ENCODE data around the gene PDXP.

DNA sequence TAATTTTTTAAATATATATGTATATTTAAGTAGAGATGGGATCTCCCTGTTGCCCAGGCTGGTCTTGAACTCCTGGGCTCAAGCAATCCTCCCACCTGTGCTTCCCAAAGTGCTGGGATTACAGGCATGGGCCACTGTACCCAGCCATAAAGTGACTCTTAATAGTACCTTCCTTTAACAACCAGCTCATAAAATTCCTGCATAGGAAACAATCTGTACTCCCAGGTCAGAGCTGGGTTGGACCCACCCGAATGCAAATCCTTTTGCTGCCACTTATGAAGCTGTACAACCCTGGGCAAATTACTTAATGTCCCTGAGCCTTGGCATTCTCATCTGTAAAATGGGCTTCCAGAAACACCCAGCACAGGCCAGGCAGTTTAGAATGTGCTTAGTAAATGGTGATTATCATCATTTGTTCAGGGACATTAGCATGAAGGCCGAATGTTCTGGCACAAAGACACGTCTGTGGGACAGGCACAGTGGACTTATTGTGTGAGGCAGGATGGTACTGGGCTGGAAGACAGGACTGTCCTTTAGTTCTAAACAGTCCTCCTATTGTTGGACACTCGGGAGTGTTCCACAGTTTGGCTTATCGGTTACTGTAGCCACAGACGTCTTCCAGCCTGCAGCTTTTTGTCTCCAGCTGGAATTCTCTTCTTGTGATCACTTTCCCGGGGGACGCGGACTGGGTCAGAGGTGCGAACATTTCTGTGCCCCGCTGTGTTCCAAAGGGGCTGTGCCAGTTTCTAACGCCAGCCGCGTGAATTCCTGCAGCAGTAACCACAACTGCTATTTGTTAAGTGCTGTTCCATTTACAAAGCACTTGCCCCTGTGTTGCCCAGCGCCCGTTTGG, 6.0 kb downstream of the PDXP start:
- TF ChIP-seq RAD21 (IDR thresholded peaks at IDR 0.05; ENCODE audit: low read length) (no peak), CEBPB (IDR thresholded peaks at IDR 0.05; ENCODE audit: low read depth, low read length) (no peak), CHD1 (IDR thresholded peaks at IDR 0.05; ENCODE audit: low read depth, low read length) (no peak), USF2 (IDR thresholded peaks at IDR 0.05; ENCODE audit: low read depth, low read length) (no peak), POLR2A (IDR thresholded peaks at IDR 0.05; ENCODE audit: low read depth, low read length) (no peak), BHLHE40 (IDR thresholded peaks at IDR 0.05; ENCODE audit: low read depth, low read length) (no peak)
- TF ChIP-seq, protein P1, sequence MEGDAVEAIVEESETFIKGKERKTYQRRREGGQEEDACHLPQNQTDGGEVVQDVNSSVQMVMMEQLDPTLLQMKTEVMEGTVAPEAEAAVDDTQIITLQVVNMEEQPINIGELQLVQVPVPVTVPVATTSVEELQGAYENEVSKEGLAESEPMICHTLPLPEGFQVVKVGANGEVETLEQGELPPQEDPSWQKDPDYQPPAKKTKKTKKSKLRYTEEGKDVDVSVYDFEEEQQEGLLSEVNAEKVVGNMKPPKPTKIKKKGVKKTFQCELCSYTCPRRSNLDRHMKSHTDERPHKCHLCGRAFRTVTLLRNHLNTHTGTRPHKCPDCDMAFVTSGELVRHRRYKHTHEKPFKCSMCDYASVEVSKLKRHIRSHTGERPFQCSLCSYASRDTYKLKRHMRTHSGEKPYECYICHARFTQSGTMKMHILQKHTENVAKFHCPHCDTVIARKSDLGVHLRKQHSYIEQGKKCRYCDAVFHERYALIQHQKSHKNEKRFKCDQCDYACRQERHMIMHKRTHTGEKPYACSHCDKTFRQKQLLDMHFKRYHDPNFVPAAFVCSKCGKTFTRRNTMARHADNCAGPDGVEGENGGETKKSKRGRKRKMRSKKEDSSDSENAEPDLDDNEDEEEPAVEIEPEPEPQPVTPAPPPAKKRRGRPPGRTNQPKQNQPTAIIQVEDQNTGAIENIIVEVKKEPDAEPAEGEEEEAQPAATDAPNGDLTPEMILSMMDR (conservative IDR thresholded peaks at IDR 0.05; ENCODE audit: low read depth, low read length), result no peak
